Upper lobe of right lung (tissue), 1 donor: ENCODE data around the gene TPCN2. TPM values are rescaled to one million over a fixed set of nuclear protein-coding genes. Genes with fewer than 3 reads are reported as not detected.

Experiments used
- ATAC-seq: fragments of 200-7000 bp; cut with Tn5 transposase; one replicate; pipeline ENCODE4 v1.9.1; 2020; ENCODE audit warnings: mild to moderate bottlenecking, moderate library complexity
- DNase-seq: peaks from one replicate; pipeline ENCODE4 v3.0.0-alpha.2; 2020
- H3K27ac ChIP-seq: fragments of 200-600 bp; one replicate; pipeline ENCODE4 v1.8.0; 2022
- H3K27me3 ChIP-seq: fragments of 200-600 bp; one replicate; pipeline ENCODE4 v1.8.0; 2022; ENCODE audit warnings: mild to moderate bottlenecking
- H3K36me3 ChIP-seq: fragments of 200-600 bp; one replicate; pipeline ENCODE4 v1.8.0; 2022
- H3K4me1 ChIP-seq: fragments of 200-600 bp; one replicate; pipeline ENCODE4 v1.8.0; 2022
- H3K4me3 ChIP-seq: fragments of 200-600 bp; one replicate; pipeline ENCODE4 v1.8.0; 2022; ENCODE audit warnings: mild to moderate bottlenecking
- H3K9me3 ChIP-seq: fragments of 200-600 bp; one replicate; pipeline ENCODE4 v1.8.0; 2022
- CTCF ChIP-seq: fragments of 200-600 bp; IDR thresholded peaks from one replicate; pipeline ENCODE4 v1.8.0; 2022; ENCODE audit warnings: antibody characterized with exemption
- intact Hi-C: fragments of 100-400 bp; cut with DNase I; formaldehyde crosslinking; loops from one replicate; pipeline ENCODE4 v1.11.0; 2022
- total RNA-seq: library from RNA; stranded (reverse); fragmentation: NEBNext Ultra II Directional; extraction: Animal tissue kit (Norgen Biotek cat#: 25700); gene quantifications from one replicate; pipeline ENCODE4 v1.2.1, GENCODE V29; 2021
- donor health status: DM: no; HTN: yes; CAD: no; lungs with severe emphysema.

TPCN2 gene
- total RNA-seq, 1 donor from 2014 or later, result 16.6 TPM

- intact Hi-C loops, result no loop called here
- Histone ChIP-seq H3K9me3 (no peaks in the 10 kb centered on the region), H3K4me1 (peaks cover 7% of the 10 kb centered on the region), H3K27me3 (no peaks in the 10 kb centered on the region), H3K36me3 (no peaks in the 10 kb centered on the region), H3K27ac (no peak overlapping the region), H3K4me3 (no peak overlapping the region)
- DNase-seq, result no peak
- no peak for TF ChIP-seq CTCF
- ATAC-seq, result no peak
These were observed 63.2 kb downstream of the TPCN2 start for GRCh38 chr11:69111624-69112542.

- no peak for TF ChIP-seq CTCF
- peaks cover 5% of the 10 kb centered on the region for H3K4me1 ChIP-seq
- no peaks in the 10 kb centered on the region for H3K9me3 ChIP-seq
- no peaks in the 10 kb centered on the region for H3K36me3 ChIP-seq
- ATAC-seq, result no peak
- H3K27ac ChIP-seq, result no peak overlapping the region
- no peaks in the 10 kb centered on the region for H3K27me3 ChIP-seq
- intact Hi-C loops, result no loop called here
- no peak overlapping the region for H3K4me3 ChIP-seq
- DNase-seq, result no peak
These were observed 64.5 kb downstream of the TPCN2 start for GRCh38 chr11:69113226-69113625.

DNA sequence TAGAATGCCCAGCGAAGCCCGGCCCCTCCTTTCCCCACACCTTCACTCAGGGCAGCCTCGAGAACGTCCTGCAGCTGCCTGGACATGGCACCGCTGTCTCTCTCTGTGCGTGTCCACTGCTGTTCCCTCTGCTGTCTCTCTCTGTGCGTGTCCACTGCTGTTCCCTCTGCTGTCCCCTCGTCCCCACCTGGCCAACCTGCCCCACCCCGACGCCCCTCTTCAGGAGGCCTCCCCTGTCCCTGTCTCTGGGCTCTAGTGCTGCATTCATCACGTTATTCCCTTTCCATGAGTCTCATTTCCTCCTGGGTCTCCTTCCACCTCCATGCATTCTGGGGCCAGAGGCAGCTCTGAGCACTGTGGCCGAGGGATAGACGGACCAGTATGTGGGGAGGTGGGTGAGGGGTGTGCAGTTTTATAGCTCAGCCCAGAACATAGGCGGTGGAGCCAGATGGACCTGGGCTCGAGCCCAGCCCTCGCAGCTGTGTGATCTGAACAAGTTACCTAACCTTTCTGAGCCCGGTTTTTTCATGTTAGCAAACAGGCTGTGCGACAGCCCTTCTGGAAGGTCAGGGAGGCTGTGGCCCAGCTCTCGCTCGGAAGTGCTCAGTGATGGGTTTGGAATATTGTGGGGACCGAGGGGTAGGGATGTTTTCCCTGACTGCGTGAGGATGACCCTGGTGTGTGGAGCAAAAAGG lies 65.1 kb downstream of the TPCN2 start:
- no peaks in the 10 kb centered on the region for H3K9me3 ChIP-seq
- TF ChIP-seq CTCF, result no peak
- ATAC-seq (no peak), DNase-seq (no peak)
- H3K36me3 ChIP-seq, result no peaks in the 10 kb centered on the region
- H3K4me1 ChIP-seq, result peaks cover 5% of the 10 kb centered on the region
- no peak overlapping the region for H3K27ac ChIP-seq
- H3K27me3 ChIP-seq, result no peaks in the 10 kb centered on the region
- H3K4me3 ChIP-seq, result no peak overlapping the region
- intact Hi-C loops, result no loop called here

GRCh38 chr11:69114362-69114761 lies 65.6 kb downstream of the TPCN2 start:
- H3K27me3 ChIP-seq, result no peaks in the 10 kb centered on the region
- intact Hi-C loops, result no loop called here
- H3K9me3 ChIP-seq, result no peaks in the 10 kb centered on the region
- no peak for ATAC-seq
- DNase-seq, result no peak
- no peak overlapping the region for H3K4me3 ChIP-seq
- TF ChIP-seq CTCF, result no peak
- H3K36me3 ChIP-seq, result no peaks in the 10 kb centered on the region
- peaks cover 5% of the 10 kb centered on the region for H3K4me1 ChIP-seq
- peak overlapping the region; percentile 17 for H3K27ac ChIP-seq

DNA sequence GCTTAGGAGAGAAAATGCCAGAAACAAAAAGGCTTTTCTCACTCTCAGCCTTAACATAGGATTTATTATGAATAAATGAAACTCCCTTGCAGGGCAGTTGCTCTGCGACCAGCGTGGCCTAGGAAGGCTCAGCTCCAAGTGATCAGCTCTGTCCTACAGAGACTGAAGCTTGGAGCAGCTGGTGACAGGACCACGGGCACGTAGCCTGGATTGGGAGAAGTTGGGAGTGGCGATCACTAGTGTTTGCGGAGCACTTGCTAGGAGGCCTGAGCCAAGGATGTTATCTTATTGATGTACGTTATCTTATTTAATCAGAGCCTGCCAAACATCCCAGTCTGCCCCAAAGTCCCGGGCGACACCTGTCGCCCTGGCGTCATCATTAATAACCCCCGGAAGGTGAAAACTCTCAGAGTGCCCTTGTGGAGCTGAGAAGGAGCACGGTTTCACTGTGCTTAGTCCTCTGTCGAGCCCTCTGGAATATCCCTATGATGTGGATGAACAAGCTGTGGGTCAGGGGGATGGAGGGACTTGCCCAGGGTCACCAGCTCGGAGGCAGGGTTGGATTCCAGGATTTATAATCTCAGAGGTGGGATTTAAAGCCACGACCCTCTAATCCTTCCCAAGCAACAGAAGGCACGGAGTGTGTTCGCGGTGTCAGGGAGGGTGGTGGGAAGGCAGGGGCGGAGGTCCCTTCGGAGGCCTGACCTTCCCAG lies 66.2 kb downstream of the TPCN2 start:
- Histone ChIP-seq H3K27me3 (no peaks in the 10 kb centered on the region), H3K9me3 (no peaks in the 10 kb centered on the region), H3K27ac (peak overlapping the region; percentile 71), H3K4me1 (peaks cover 5% of the 10 kb centered on the region), H3K36me3 (no peaks in the 10 kb centered on the region), H3K4me3 (no peak overlapping the region)
- intact Hi-C loops, result no loop called here
- DNase-seq (no peak), ATAC-seq (peak; percentile 60)
- TF ChIP-seq CTCF, result no peak
